ENCODE results near the gene OBSL1. TPM values are rescaled to one million over a fixed set of nuclear protein-coding genes. Genes with fewer than 3 reads are reported as not detected.

The OBSL1 gene
- total RNA-seq (2012; rRNA removed) (21.4 and 21.5 TPM in 2 replicates), polyA plus RNA-seq (2012; rRNA removed) (51.2 and 51.8 TPM in 2 replicates), Bru-seq, nascent RNA (percentile 53 among the genes with signal in this experiment), BruChase-seq, experiment 1, labeled RNA remaining after a 6-hour chase (percentile 58 among the genes with signal in this experiment), BruChase-seq, experiment 2, labeled RNA remaining after a 2-hour chase (percentile 54 among the genes with signal in this experiment)
- 55.5 and 61.7 TPM in 2 replicates for polyA plus RNA-seq (2012; cell fraction: cytosol; rRNA removed)
- polyA plus RNA-seq (2012; cell fraction: nucleus; rRNA removed; ENCODE audit: low replicate concordance) = 203 and 301 TPM in 2 replicates
- long read RNA-seq, transcript OBSL1-202 (9 exons, 3,297 nt) = major isoform, 30 of 74 reads
- long read RNA-seq, partial matches to known transcripts = 25 of 74 reads
- long read RNA-seq, other reads (novel, unspliced or antisense) = 19 of 74 reads

DNA sequence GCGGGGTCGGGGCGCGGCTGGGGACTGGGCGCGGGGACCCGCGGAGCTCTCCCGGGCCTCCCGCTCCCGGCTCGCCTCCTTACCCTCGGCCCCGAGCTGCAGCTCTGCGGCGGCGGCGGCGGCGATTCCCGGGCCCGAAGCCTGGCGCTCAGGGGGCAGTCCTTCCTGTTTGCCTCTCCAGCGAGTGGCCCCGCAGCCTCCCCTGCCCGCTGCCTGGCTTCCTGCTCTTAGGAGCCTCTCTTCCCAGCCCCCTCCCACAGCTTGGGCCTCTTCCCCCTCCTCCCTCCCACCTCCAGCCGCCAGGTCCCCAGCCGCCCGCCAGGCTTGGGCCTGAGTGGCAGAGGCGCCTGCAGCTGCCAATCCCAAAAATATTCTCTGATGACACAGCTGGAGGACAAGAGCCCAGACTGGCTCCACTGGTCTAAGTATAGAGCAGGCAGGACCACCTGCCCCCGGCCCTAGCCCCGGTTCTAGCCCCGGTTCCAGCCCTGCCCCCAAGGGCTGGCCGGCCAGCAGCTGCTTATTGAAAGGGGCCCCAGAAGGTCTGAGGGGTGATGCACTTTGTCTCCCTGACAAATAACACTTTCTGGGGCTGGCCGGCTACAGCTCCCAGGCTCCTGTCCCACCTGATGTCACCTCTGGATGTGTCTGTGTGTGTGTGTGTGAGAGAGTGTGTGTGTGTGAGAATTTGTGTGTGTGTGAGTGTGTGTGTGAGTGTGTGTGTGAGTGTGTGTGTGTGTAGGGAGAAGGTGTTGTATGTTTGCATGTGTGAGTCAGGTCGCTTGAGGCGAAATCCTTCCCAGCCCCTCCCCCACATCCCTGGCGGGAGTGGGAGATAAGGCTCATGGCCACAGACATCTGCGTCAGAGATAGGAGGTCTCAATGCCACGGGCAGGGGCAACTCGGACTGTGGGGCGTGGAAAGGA lies at the start of gene OBSL1:
Gene OBSL1 (minus strand): TSS at position 229 of the 926 bp plus-strand sequence. CDS start 307 bp downstream, outside the sequence.
- POLR2A ChIA-PET (ENCODE audit: unreplicated experiment) = interaction anchor here (0.5 to 0.9 kb wide), 2 partner anchors 14 to 108 kb away, joined by 5 to 6 read pairs; no protein-coding TSS in a partner anchor
- 2% methylated on average over 17 of the region's 42 CpGs; no CpG with 5 or more reads in 1 of the 2 experiments for WGBS, 2 experiments (ENCODE audit: extremely low coverage in 2 of 2, insufficient read length in 1 of 2)
- Histone ChIP-seq H2AK5ac (ENCODE audit: low read depth, low read length) (peak within 1 kb of the TSS; percentile 97), H4K20me1 (ENCODE audit: insufficient read depth, low read length) (peaks cover 5% of the 10 kb centered on the region; the same call in 1 of the 2 replicates), H2BK120ac (ENCODE audit: low read depth, low read length) (peak within 1 kb of the TSS; percentile 64), H3K79me1 (ENCODE audit: low read depth in 1 of 2, low read length in 2 of 2) (peaks cover 11 to 18% of the 10 kb centered on the region in 2 experiments), H4K8ac (ENCODE audit: low read depth in 2 of 2, low read length in 2 of 2) (peak within 1 kb of the TSS; percentile 82 to 96), H3K4me3 (ENCODE audit: insufficient read depth, low read depth, low read length) (peak within 1 kb of the TSS; percentile 94), H3K4ac (ENCODE audit: low read depth, low read length) (peak within 1 kb of the TSS; percentile 86), H3K27ac (ENCODE audit: insufficient read depth, low read length) (peak within 1 kb of the TSS; percentile 94), H3K9me3 (ENCODE audit: control insufficient read depth, insufficient read depth, low read length) (no peaks in the 10 kb centered on the region), H3K4me2 (ENCODE audit: low read depth, low read length) (peak within 1 kb of the TSS; percentile 77), H3K9ac (ENCODE audit: low read depth, low read length) (peak within 1 kb of the TSS; percentile 92), H4K5ac (ENCODE audit: low read depth, low read length) (peak within 1 kb of the TSS; percentile 80), H3K14ac (replicated peaks; ENCODE audit: low read depth, low read length) (peak within 1 kb of the TSS; percentile 94), H3K36me3 (ENCODE audit: control insufficient read depth, insufficient read depth, low read length) (peaks cover 11% of the 10 kb centered on the region; the same call in 1 of the 2 replicates), H2BK15ac (ENCODE audit: low read depth, low read length) (no peak within 1 kb of the TSS), H3K56ac (ENCODE audit: extremely low read depth, insufficient read depth, low read length) (no peak within 1 kb of the TSS), H2BK20ac (ENCODE audit: low read depth, low read length) (0 out of 2 replicates have a peak within 1 kb of the TSS, but pooled peaks have one; percentile 16), H3K27me3 (ENCODE audit: control insufficient read depth, insufficient read depth, low read length) (peaks cover 12% of the 10 kb centered on the region), H4K91ac (ENCODE audit: insufficient read depth, low read depth, low read length) (peak within 1 kb of the TSS; percentile 70; the same call in 1 of the 2 replicates), H3K18ac (ENCODE audit: low read depth, low read length) (peak within 1 kb of the TSS; percentile 60; the same call in 1 of the 2 replicates), H3K23ac (ENCODE audit: low read depth, low read length) (peak within 1 kb of the TSS; percentile 69; the same call in 1 of the 2 replicates), H2AK9ac (replicated peaks; ENCODE audit: low read depth, low read length, poor library complexity) (peak within 1 kb of the TSS; percentile 94), H2BK5ac (ENCODE audit: low read depth, low read length, poor library complexity, severe bottlenecking) (peak within 1 kb of the TSS; percentile 81), H2AFZ (replicated peaks; ENCODE audit: low read length, poor library complexity) (peak within 1 kb of the TSS; percentile 97), H3K4me1 (ENCODE audit: control insufficient read depth, insufficient read depth, low read length) (peaks cover 10% of the 10 kb centered on the region), H3K9me1 (ENCODE audit: insufficient read depth, low read length) (peaks cover 4% of the 10 kb centered on the region; the same call in 1 of the 2 replicates)
- intact Hi-C loops (cut with micrococcal nuclease) (loop anchor here (1.0 kb wide), 1 partner anchor 71 kb away; no protein-coding TSS in a partner anchor), in situ Hi-C loops (cut with MboI; ENCODE audit: low sequenced_read_pairs) (no loop called here), dilution Hi-C loops (cut with HindIII; ENCODE audit: low sequenced_read_pairs, unreplicated experiment) (no loop called here)
- DNase-seq = peak; percentile 70
- CTCF ChIA-PET = no interaction called here
- TF ChIP-seq MXI1 (IDR thresholded peaks at IDR 0.05; ENCODE audit: borderline replicate concordance, low read depth, low read length) (no peak), ELK1 (IDR thresholded peaks at IDR 0.05; ENCODE audit: borderline replicate concordance, low read depth, low read length) (no peak), MAZ (IDR thresholded peaks at IDR 0.05; ENCODE audit: borderline replicate concordance, low read depth, low read length) (0 out of 2 replicates have a peak, but pooled peaks have one; percentile 24), FOS (IDR thresholded peaks at IDR 0.05; ENCODE audit: low read depth, low read length) (0 out of 2 replicates have a peak, but pooled peaks have one; percentile 8)
- peak; percentile 80 for ATAC-seq (ENCODE audit: low read depth)
- BruUV-seq (replicated peaks) = no TSS peak
